K562 (cell line): ENCODE data around the gene PRRG4. TPM values are rescaled to one million over a fixed set of nuclear protein-coding genes. Genes with fewer than 3 reads are reported as not detected.

Experiments used
- BRD4 ChIP-seq: fragments of 200-600 bp; sonication (generic); IDR thresholded peaks from 2 replicates; pipeline ENCODE4 v1.6.1; 2017; ENCODE audit warnings: inconsistent platforms
- CXXC5 ChIP-seq: fragments of 250-450 bp; sonication (Bioruptor Pico); IDR thresholded peaks from 2 replicates; pipeline ENCODE4 v1.8.0; 2022; ENCODE audit warnings: inconsistent platforms, mild to moderate bottlenecking, moderate library complexity
- ELF1 ChIP-seq: fragments of 200-800 bp; sonication (Bioruptor generic); IDR thresholded peaks from 2 replicates; pipeline ENCODE4 v1.6.1; 2016; ENCODE audit warnings: missing genetic modification characterization, missing compliant biosample characterization
- FOXM1 ChIP-seq, 2 experiments: fragments of 450-650 bp in 1 of 2; sonication (generic) in 1 of 2; formaldehyde crosslinking in 1 of 2; IDR thresholded peaks; 2 replicates each; pipeline versions ENCODE4 v1.6.1 to v1.9.0; 2017 to 2022; ENCODE audit warnings: low read depth in 2 of 2, mild to moderate bottlenecking in 2 of 2, missing genetic modification reagents in 1 of 2, moderate library complexity in 1 of 2
- HDAC1 ChIP-seq, 2 experiments: fragments of 450-650 bp; IDR thresholded peaks; 2 replicates each; pipeline ENCODE4 v1.6.1; 2016 to 2017; ENCODE audit warnings: inconsistent platforms in 1 of 2, mild to moderate bottlenecking in 1 of 2, moderate library complexity in 1 of 2
- L3MBTL2 ChIP-seq: fragments of 450-650 bp; IDR thresholded peaks from 2 replicates; pipeline ENCODE4 v1.6.1; 2016; ENCODE audit warnings: mild to moderate bottlenecking, moderate library complexity
- NR3C1 ChIP-seq: sonication (generic); formaldehyde crosslinking; IDR thresholded peaks from 2 replicates; pipeline ENCODE4 v1.8.1; 2022; ENCODE audit warnings: missing genetic modification reagents
- PML ChIP-seq: IDR thresholded peaks from 2 replicates; pipeline ENCODE4 v1.6.1; 2012; ENCODE audit warnings: low read length, inconsistent platforms
- RB1 ChIP-seq: fragments of 450-650 bp; IDR thresholded peaks from 2 replicates; pipeline ENCODE4 v1.6.1; 2017; ENCODE audit warnings: low read depth, mild to moderate bottlenecking
- RBM22 ChIP-seq: fragments of 200-400 bp; formaldehyde crosslinking; IDR thresholded peaks from 2 replicates; pipeline ENCODE4 v1.6.1; 2018; ENCODE audit warnings: low read length, low read depth; ENCODE audit not compliant: poor library complexity, severe bottlenecking
- SUPT5H ChIP-seq: fragments of 450-650 bp; IDR thresholded peaks from 2 replicates; pipeline ENCODE4 v1.6.1; 2016
- ZNF41 ChIP-seq: fragments of 250-450 bp; sonication (Bioruptor Pico); conservative IDR thresholded peaks from 2 replicates; pipeline ENCODE4 v1.4.0; 2020; ENCODE audit warnings: mild to moderate bottlenecking
- polyA plus RNA-seq, 8 experiments: library from polyadenylated mRNA; depleted of rRNA in 4 of 8; stranded (reverse) in 5 of 8; unstranded in 3 of 8; fragments of >200 nt; fragmentation: Nextera tagmentation in 2 of 8; fragmentation: Illumina TruSeq in 1 of 8; extraction: Ambion mirVana in 2 of 8; extraction: Trizol in 1 of 8; gene quantifications; 2 replicates each; pipeline versions ENCODE4 v1.2.1 to v1.2.3, GENCODE V29; 2011 to 2014; ENCODE audit warnings: inconsistent platforms in 1 of 8, missing spikeins in 1 of 8
- total RNA-seq, 7 experiments: library from RNA; depleted of rRNA in 6 of 7; stranded (reverse); fragments of >200 nt in 6 of 7; fragmentation: Illumina TruSeq in 2 of 7; extraction: Trizol in 2 of 7; gene quantifications; 2 replicates each; pipeline versions ENCODE4 v1.2.1 to v1.2.3, GENCODE V29; 2011 to 2021; ENCODE audit warnings: low replicate concordance in 1 of 7
- TF ChIP-seq, protein P1 (sequence below): sonication (generic); formaldehyde crosslinking; IDR thresholded peaks from 2 replicates; pipeline ENCODE4 v1.8.0; 2023; ENCODE audit warnings: mild to moderate bottlenecking, missing genetic modification reagents
- TF ChIP-seq, protein P2 (sequence below): sonication (generic); formaldehyde crosslinking; IDR thresholded peaks from 2 replicates; pipeline ENCODE4 v1.8.0; 2022; ENCODE audit warnings: mild to moderate bottlenecking, missing genetic modification reagents
- TF ChIP-seq, protein P3 (sequence below): conservative IDR thresholded peaks from 2 replicates; pipeline ENCODE4 v1.6.1; 2011; ENCODE audit warnings: low read depth, mild to moderate bottlenecking, low read length; ENCODE audit not compliant: control insufficient read depth
- TF ChIP-seq, protein P4 (sequence below), 2 experiments: IDR thresholded peaks; 2 replicates each; pipeline ENCODE4 v1.6.1; 2011; ENCODE audit warnings: borderline replicate concordance in 1 of 2, control low read depth in 1 of 2, low read depth in 1 of 2, low read length in 1 of 2, mild to moderate bottlenecking in 1 of 2, mixed read lengths in 1 of 2, moderate library complexity in 1 of 2; ENCODE audit not compliant: insufficient read depth in 1 of 2, insufficient read length in 1 of 2, poor library complexity in 1 of 2, severe bottlenecking in 1 of 2; ENCODE audit errors: extremely low read depth in 1 of 2

The PRRG4 gene
- total and polyA plus RNA-seq, 9 of the 15 experiments (the other 6 are each of a cell fraction or from before 2014, with no cell fraction given) = not detected

DNA sequence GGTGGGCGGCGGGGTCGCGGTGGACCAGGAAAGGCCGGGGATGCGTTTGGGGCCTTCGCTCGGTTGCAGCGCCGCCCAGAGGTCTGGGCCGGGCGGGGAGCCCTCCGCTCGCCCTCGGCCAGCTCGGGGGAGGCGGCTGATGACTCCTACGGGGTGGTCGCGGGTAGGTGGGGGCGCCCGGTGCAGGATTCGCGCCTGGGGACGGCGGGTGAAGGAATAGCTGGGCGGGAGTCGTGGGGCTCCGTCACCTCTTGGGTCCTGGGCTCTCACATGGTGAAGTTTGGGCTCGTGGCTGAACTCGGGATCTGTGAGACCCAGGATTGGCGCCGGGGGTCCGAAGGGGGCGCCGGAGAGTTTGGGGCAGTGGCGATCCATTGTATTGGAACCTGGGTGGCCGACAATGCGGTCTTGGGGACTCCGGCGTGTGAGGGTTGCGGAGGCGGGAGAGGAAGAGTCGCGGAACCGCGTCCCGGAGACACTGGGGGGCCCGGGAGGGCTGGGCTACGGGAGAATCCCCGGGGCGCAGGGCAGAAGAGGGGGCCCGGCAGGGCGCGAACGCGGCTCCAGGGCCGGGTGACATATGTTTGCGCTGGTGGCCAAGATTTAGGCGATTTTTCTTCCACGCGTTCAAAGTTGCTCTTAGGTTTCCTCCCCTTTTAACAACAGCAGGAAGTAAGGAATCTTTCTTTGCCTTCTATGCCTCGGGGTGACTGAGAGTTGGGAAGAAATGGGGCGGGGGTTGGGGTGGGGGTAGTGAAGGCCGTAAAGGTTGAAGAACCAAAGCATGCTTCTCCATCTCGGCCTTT, 63.8 kb downstream of the PRRG4 start (continued):
- TF ChIP-seq BRD4 (0 out of 2 replicates have a peak, but pooled peaks have one; percentile 37), PML (0 out of 2 replicates have a peak, but pooled peaks have one; percentile 22), ZNF41 (no peak), ELF1 (tag) (0 out of 2 replicates have a peak, but pooled peaks have one; percentile 36), RBM22 (peak; percentile 67), HDAC1 (IDR thresholded peaks at IDR 0.05) (peak in 1 of 2 experiments; percentile 37; a peak in 2 of 4 replicates), NR3C1 (CRISPR knock-in tag) (peak; percentile 61; the same call in 1 of the 2 replicates), L3MBTL2 (peak; percentile 39; the same call in 1 of the 2 replicates), FOXM1 (IDR thresholded peaks at IDR 0.05; ENCODE audit: low read depth) (no peak), FOXM1 (CRISPR knock-in tag; IDR thresholded peaks at IDR 0.05; ENCODE audit: low read depth) (0 out of 2 replicates have a peak, but pooled peaks have one; percentile 24), RB1 (peak; percentile 26), SUPT5H (peak; percentile 21; the same call in 1 of the 2 replicates), CXXC5 (CRISPR knock-in tag) (peak; percentile 29; the same call in 1 of the 2 replicates)
- TF ChIP-seq, protein P1, sequence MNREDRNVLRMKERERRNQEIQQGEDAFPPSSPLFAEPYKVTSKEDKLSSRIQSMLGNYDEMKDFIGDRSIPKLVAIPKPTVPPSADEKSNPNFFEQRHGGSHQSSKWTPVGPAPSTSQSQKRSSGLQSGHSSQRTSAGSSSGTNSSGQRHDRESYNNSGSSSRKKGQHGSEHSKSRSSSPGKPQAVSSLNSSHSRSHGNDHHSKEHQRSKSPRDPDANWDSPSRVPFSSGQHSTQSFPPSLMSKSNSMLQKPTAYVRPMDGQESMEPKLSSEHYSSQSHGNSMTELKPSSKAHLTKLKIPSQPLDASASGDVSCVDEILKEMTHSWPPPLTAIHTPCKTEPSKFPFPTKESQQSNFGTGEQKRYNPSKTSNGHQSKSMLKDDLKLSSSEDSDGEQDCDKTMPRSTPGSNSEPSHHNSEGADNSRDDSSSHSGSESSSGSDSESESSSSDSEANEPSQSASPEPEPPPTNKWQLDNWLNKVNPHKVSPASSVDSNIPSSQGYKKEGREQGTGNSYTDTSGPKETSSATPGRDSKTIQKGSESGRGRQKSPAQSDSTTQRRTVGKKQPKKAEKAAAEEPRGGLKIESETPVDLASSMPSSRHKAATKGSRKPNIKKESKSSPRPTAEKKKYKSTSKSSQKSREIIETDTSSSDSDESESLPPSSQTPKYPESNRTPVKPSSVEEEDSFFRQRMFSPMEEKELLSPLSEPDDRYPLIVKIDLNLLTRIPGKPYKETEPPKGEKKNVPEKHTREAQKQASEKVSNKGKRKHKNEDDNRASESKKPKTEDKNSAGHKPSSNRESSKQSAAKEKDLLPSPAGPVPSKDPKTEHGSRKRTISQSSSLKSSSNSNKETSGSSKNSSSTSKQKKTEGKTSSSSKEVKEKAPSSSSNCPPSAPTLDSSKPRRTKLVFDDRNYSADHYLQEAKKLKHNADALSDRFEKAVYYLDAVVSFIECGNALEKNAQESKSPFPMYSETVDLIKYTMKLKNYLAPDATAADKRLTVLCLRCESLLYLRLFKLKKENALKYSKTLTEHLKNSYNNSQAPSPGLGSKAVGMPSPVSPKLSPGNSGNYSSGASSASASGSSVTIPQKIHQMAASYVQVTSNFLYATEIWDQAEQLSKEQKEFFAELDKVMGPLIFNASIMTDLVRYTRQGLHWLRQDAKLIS = 0 out of 2 replicates have a peak, but pooled peaks have one; percentile 25
- TF ChIP-seq, protein P2, sequence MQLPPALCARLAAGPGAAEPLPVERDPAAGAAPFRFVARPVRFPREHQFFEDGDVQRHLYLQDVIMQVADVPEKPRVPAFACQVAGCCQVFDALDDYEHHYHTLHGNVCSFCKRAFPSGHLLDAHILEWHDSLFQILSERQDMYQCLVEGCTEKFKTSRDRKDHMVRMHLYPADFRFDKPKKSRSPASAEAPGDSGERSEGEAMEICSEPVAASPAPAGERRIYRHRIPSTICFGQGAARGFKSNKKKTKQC (CRISPR knock-in tag) = 0 out of 2 replicates have a peak, but pooled peaks have one; percentile 65
- TF ChIP-seq, protein P3, sequence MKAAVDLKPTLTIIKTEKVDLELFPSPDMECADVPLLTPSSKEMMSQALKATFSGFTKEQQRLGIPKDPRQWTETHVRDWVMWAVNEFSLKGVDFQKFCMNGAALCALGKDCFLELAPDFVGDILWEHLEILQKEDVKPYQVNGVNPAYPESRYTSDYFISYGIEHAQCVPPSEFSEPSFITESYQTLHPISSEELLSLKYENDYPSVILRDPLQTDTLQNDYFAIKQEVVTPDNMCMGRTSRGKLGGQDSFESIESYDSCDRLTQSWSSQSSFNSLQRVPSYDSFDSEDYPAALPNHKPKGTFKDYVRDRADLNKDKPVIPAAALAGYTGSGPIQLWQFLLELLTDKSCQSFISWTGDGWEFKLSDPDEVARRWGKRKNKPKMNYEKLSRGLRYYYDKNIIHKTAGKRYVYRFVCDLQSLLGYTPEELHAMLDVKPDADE = peak; percentile 13; the same call in 1 of the 2 replicates
- TF ChIP-seq, protein P4, sequence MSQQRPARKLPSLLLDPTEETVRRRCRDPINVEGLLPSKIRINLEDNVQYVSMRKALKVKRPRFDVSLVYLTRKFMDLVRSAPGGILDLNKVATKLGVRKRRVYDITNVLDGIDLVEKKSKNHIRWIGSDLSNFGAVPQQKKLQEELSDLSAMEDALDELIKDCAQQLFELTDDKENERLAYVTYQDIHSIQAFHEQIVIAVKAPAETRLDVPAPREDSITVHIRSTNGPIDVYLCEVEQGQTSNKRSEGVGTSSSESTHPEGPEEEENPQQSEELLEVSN (IDR thresholded peaks at IDR 0.05; ENCODE audit: borderline replicate concordance in 1 of 2, extremely low read depth in 1 of 2, insufficient read depth in 1 of 2, insufficient read length in 1 of 2, low read depth in 1 of 2, low read length in 1 of 2, poor library complexity in 1 of 2, severe bottlenecking in 1 of 2) = peak in 1 of 2 experiments; percentile 10
